Esophagus muscularis mucosa (tissue), 3 donors: ENCODE measurements around the gene GPX1.

Experiments used
- POLR2A ChIP-seq: fragments of 450-650 bp; IDR thresholded peaks from one replicate; pipeline ENCODE4 v1.6.1; 2017; ENCODE audit warnings: antibody characterized with exemption, moderate library complexity, mild to moderate bottlenecking, low read depth
- POLR2AphosphoS5 ChIP-seq, 2 donors: sonication (generic); formaldehyde crosslinking; IDR thresholded peaks; one replicate each; pipeline ENCODE4 v1.6.1; 2017; ENCODE audit warnings: antibody characterized with exemption in 2 of 2
- TF ChIP-seq, protein P1 (sequence below), 3 experiments: fragments of 200-600 bp in 2 of 3; fragments of 450-650 bp in 1 of 3; sonication (generic) in 2 of 3; IDR thresholded peaks; one replicate each; pipeline ENCODE4 v1.5.1; 2017 to 2019; ENCODE audit warnings: antibody characterized with exemption in 3 of 3, mild to moderate bottlenecking in 2 of 3, moderate library complexity in 1 of 3

GRCh38 chr3:49339581-49339940, 18.6 kb downstream of the GPX1 start:
- TF ChIP-seq POLR2A, result no peak
- TF ChIP-seq, protein P1, sequence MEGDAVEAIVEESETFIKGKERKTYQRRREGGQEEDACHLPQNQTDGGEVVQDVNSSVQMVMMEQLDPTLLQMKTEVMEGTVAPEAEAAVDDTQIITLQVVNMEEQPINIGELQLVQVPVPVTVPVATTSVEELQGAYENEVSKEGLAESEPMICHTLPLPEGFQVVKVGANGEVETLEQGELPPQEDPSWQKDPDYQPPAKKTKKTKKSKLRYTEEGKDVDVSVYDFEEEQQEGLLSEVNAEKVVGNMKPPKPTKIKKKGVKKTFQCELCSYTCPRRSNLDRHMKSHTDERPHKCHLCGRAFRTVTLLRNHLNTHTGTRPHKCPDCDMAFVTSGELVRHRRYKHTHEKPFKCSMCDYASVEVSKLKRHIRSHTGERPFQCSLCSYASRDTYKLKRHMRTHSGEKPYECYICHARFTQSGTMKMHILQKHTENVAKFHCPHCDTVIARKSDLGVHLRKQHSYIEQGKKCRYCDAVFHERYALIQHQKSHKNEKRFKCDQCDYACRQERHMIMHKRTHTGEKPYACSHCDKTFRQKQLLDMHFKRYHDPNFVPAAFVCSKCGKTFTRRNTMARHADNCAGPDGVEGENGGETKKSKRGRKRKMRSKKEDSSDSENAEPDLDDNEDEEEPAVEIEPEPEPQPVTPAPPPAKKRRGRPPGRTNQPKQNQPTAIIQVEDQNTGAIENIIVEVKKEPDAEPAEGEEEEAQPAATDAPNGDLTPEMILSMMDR (IDR thresholded peaks at IDR 0.05), result no peak
- no peak for TF ChIP-seq POLR2AphosphoS5 (IDR thresholded peaks at IDR 0.05)
